Stimulated activated effector memory CD8-positive, alpha-beta T cell treated with anti-CD3 and anti-CD28 coated beads, Interleukin-12 subunit alpha, Interleukin-12 subunit beta, amount 100 ng/mL, for 72 hours (primary cell): ENCODE measurements around the gene KLF13.

Experiments used
- ATAC-seq: fragments of 150-1000 bp; cut with Tn5 transposase; 2 replicates; pipeline ENCODE4 v1.10.0; 2021
- DNase-seq, 2 donors: peaks; one replicate each; pipeline ENCODE4 v3.0.0; 2021 to 2022; ENCODE audit warnings: low spot score in 2 of 2
- H3K27ac Mint-ChIP-seq: one replicate; pipeline ENCODE4 v1.8.0; 2022; ENCODE audit warnings: mild to moderate bottlenecking, mixed read lengths
- H3K36me3 Mint-ChIP-seq: one replicate; pipeline ENCODE4 v1.8.0; 2022; ENCODE audit warnings: mild to moderate bottlenecking, mixed read lengths
- H3K4me1 Mint-ChIP-seq: one replicate; pipeline ENCODE4 v1.8.0; 2022; ENCODE audit warnings: mixed read lengths
- H3K4me3 Mint-ChIP-seq: one replicate; pipeline ENCODE4 v1.8.0; 2022; ENCODE audit warnings: mild to moderate bottlenecking, mixed read lengths
- H3K9me3 Mint-ChIP-seq: one replicate; pipeline ENCODE4 v1.8.0; 2022; ENCODE audit warnings: mixed read lengths

Gene KLF13

DNA sequence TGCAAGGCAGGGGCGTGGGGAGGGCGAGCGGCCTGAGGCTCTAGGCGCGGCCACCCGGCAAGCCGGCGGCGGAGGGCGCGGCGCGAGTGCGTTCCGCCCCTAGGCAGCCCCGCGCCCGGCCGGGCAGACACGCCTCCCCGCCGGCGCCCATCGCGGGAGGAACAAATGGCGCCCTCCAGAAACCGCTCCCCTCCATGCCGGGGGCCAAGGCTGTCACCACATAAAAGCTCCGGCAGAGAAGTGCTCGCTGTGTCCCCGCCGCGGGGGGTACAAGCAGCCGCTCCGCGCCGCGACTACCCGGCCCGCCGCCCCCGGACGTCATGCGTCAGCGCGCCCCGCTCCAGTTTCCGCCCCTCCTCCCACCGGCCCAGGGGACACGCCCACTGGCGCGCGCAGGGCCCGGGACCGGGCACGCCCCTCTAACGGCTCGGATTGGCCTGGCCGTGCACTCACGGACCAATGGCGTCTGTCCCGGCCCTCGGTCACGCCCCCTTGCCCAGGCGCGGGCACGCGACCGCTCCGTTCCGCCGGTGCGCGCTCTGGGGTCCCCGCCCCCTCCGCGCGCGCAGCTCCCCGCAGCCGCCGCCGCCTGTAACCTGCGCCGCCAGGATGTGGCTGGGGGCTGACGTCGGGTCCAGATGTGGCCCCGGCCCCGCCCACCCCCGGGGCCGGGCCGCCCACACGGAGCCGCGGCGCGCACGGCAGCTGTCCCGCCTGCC is at the start of gene KLF13:
KLF13 (plus strand) TSS at position 680 of the 719 bp plus-strand sequence. CDS start 378 bp downstream, outside the sequence.
- H3K36me3 Mint-ChIP-seq: peaks cover 22% of the 10 kb centered on the region
- no peaks in the 10 kb centered on the region for H3K9me3 Mint-ChIP-seq
- H3K4me1 Mint-ChIP-seq: peaks cover 43% of the 10 kb centered on the region
- ATAC-seq (peak; percentile 85), DNase-seq (peak; percentile 100)
- peak within 1 kb of the TSS; percentile 96 for H3K4me3 Mint-ChIP-seq
- H3K27ac Mint-ChIP-seq: peak within 1 kb of the TSS; percentile 88

DNA sequence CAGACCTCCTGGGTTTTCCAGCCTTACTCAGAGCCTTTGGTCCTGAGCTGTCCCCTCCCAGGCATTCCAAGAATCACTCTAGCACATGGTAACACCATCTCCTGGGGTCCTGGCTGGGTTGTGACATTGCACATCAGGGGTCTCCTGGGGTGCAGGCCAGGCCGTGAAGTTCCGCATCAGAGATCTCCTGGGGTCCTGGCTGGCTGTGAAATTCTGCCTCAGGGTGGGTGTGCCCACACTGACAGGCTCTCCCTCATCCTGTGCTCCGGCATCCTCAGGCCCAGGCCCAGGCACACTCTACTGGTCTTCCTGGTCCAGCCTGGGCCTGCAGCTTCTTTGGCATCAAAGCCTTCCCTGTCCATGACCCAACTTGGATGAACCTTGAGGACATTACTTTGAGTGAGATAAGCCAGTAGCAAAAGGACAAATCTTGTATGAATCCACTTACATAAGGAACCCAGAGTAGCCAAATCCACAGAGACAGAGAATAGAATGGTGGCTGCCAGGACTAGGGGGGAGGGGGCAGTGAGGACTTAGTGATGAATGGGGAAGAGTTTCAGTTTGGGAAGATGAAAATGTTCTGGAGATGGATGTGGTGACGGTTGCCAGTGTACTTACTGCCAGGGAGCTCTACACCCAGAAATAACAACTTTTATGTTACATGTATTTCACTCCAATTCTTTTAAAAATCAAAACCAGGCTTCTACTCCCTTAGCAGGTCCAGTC is 49.1 kb upstream of the KLF13 start:
- Mint-ChIP-seq H3K4me3 (no peak overlapping the region), H3K9me3 (no peaks in the 10 kb centered on the region), H3K36me3 (no peaks in the 10 kb centered on the region), H3K4me1 (peaks cover 28% of the 10 kb centered on the region), H3K27ac (no peak overlapping the region)
- peak; percentile 0 to 28 for DNase-seq
- ATAC-seq: no peak

DNA sequence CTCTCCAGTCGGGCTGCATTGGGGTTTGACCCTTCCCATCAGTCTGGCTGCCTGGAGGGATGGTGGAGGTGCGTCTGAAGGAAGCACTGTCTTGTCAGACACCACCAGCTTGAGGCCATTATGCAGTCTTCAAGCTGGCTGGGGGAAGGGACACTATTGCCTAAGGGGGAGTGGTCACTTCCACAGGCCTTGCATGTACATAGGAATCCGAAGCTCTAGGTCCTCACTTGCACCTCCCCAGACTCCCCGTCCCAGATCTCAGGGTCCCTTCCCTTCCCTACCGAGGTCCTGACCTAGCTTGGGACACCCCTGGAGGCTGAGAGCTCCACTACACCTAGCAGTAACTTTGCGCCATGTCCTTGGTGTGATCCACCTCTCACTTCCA is 48.6 kb upstream of the KLF13 start:
- no peaks in the 10 kb centered on the region for H3K36me3 Mint-ChIP-seq
- H3K4me1 Mint-ChIP-seq: peaks cover 27% of the 10 kb centered on the region
- peak; percentile 0 to 22 for DNase-seq
- no peaks in the 10 kb centered on the region for H3K9me3 Mint-ChIP-seq
- no peak overlapping the region for H3K27ac Mint-ChIP-seq
- no peak overlapping the region for H3K4me3 Mint-ChIP-seq
- no peak for ATAC-seq

DNA sequence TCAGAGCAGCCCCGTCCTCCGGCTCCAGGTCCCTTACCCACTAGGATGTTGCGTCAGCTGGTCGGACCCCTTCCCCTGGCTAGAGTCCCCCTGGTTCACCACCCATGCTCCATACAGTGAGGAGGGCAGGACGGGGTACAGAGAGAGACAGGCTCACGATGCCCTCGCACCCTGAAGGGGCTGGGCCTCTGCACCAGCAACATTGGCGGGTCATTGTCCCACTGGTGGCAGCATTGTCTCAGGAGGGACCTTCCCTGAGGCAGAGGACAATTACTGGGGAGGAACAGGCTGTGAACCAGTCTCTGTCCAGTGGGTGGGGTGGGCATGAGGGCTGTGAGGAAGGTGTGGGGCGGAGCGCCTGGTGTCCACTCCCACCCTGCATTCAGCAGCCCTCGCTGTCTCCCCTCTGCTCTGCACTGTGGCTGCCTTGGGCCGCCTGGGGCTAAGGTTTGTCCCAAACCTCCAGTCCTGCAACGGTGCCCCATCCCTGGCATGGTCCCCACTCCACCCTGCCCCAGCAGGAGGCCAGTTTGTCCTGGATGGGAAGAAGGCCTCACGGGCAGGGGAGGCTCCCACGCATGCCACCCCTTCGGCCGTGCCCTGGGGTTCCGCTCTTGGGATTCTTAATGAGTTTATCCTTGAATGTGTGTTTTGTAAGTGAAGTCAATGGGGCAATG is 48.0 kb upstream of the KLF13 start:
- ATAC-seq (no peak), DNase-seq (peak; percentile 0 to 32)
- Mint-ChIP-seq H3K27ac (peak overlapping the region; percentile 68), H3K9me3 (no peaks in the 10 kb centered on the region), H3K4me1 (peaks cover 21% of the 10 kb centered on the region), H3K36me3 (no peaks in the 10 kb centered on the region), H3K4me3 (no peak overlapping the region)

DNA sequence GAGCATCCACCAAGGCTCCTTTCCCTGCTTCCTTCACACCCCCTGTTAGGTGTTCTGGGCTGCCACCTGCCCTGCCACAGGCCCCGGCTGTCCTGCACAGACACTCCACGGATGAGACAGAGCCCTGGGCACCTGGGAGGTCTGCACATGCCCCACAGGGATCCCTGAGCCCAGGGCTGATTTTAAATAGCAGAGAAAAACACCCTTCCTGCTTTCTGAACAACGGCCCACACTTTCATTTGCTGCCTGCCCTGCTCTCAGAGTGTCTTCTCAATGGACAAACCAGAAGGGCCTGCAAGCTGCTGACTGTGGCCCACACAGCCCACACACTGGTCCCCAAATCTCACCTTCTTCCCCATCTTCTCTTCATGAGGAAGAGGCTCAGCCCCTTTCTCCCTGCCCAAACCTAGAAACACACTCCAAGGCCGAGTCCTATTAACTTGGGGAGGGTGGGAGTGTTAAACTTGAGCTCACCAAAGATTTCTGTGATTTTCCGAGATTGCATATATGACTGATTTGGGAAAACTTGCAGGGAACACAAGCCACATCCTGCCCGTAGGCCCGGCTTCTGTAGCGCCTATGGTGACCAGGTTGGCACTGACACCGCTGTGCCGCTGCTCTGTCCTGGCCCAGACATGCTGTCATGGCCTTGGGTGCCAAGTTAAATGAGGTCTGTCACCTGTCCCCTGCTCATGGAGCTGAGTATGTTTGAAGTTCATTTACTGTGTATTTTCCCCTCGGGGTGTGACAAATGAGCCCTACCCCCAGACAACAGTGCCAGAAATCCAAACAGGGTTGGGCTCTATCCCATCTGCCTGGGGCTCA is 47.2 kb upstream of the KLF13 start:
- ATAC-seq: no peak
- peak in 1 of 2 donors; percentile 29 for DNase-seq
- Mint-ChIP-seq H3K4me3 (no peak overlapping the region), H3K36me3 (no peaks in the 10 kb centered on the region), H3K4me1 (peaks cover 17% of the 10 kb centered on the region), H3K9me3 (no peaks in the 10 kb centered on the region), H3K27ac (peak overlapping the region; percentile 68)

DNA sequence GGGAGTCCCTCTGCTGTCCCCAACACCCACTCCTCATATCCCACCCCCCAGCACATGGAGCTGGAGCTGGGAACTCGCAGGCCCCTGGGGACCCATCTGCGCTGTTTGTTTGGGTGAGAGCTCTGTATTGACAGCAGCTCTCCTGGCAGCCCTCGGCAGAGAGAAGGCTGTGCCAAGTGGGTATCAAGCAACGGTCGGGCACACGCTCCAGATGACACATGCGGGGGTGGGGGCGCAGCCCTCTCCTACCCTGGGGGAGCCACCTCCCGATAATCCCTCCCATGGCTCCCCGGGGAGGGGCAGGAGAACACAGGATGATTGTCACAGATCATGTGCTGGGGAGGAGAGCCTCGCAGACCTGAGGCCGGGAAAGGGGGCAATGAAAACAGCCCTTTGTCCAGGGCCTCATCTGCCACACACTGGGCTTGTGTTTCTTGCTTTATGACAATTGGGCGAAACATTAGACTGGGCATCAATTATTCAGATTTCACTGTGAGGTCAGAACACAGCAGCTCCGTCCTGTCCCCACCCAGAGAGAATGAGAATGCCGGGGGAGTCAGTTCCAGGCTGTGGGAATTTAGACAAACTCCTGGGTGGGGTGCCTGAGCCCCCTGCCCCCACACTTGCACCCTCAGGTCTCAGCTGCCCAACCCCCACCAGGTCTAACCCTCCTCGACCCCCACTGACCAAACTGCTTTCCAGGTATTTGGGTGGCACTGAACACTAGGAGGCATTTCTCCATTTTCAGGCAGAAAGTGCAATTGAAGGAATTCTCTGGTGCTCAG is 46.4 kb upstream of the KLF13 start:
- H3K9me3 Mint-ChIP-seq: no peaks in the 10 kb centered on the region
- H3K4me1 Mint-ChIP-seq: peaks cover 10% of the 10 kb centered on the region
- H3K27ac Mint-ChIP-seq: peak overlapping the region; percentile 68
- ATAC-seq (no peak), DNase-seq (peak in 1 of 2 donors; percentile 40)
- no peak overlapping the region for H3K4me3 Mint-ChIP-seq
- no peaks in the 10 kb centered on the region for H3K36me3 Mint-ChIP-seq

DNA sequence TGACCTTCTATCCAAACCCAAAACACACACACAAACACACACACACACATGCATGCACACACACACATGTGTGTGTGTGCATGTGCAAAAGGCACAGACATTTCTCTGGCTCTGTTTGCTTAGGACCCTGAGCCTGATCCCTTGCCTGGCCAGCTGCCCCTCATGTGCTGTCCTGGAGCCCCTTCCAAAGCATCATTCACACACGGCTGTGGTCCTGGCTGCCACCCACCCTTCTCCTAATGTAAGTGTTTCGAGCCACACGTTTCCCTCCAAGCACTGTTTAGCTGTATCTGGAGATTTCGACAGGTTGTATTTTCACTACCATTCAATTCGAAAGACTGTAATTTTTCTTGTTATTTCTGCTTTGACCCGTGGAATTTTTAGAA is 45.8 kb upstream of the KLF13 start:
- DNase-seq: no peak
- H3K4me1 Mint-ChIP-seq: peaks cover 10% of the 10 kb centered on the region
- no peak overlapping the region for H3K27ac Mint-ChIP-seq
- H3K9me3 Mint-ChIP-seq: no peaks in the 10 kb centered on the region
- no peak for ATAC-seq
- no peak overlapping the region for H3K4me3 Mint-ChIP-seq
- no peaks in the 10 kb centered on the region for H3K36me3 Mint-ChIP-seq

DNA sequence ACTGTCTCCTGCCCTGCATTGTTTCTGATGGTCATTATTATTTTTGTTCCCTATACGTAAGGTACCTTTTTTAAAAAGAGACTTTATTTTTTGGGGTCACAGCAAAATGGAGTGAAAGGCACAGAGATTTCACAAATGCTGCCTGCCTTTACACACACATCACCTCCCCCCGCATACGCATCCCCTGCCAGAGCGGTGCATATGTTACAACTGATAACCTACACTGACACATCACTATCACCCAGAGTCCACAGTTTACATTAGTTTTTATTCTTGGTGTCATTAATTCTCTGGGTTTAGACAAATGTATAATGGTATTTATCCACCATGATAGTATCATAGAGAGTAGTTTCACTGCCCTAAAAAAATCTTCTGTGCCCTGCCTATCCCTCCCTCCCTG is 43.6 kb upstream of the KLF13 start:
- no peaks in the 10 kb centered on the region for H3K36me3 Mint-ChIP-seq
- peaks cover 10% of the 10 kb centered on the region for H3K4me1 Mint-ChIP-seq
- no peak overlapping the region for H3K27ac Mint-ChIP-seq
- H3K9me3 Mint-ChIP-seq: peaks cover 3% of the 10 kb centered on the region
- H3K4me3 Mint-ChIP-seq: no peak overlapping the region
- DNase-seq (no peak), ATAC-seq (no peak)

DNA sequence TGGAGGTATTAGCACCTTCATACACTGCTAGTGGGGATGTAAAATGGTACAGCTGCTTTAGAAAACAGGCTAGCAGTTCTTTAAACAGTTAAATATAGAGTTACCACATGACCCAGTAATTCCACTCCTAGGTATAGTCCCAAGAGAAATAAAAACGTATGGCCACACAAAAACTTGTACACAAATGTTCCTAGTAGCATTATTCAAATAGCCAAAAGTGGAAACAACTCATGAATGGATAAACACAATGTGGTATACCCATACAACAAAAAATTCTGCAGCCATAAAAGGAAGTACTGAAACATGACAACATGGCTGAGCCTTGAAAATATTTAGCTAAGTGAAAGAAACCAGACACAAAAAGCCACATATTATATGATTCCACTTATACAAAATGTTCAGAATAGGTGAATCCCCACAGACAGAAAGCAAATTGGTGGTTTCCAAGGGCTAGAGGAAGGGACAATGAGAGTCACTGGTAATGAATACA is 40.8 kb upstream of the KLF13 start:
- Mint-ChIP-seq H3K36me3 (no peaks in the 10 kb centered on the region), H3K4me3 (no peak overlapping the region), H3K4me1 (no peaks in the 10 kb centered on the region), H3K27ac (no peak overlapping the region), H3K9me3 (peaks cover 3% of the 10 kb centered on the region)
- no peak for DNase-seq
- no peak for ATAC-seq

DNA sequence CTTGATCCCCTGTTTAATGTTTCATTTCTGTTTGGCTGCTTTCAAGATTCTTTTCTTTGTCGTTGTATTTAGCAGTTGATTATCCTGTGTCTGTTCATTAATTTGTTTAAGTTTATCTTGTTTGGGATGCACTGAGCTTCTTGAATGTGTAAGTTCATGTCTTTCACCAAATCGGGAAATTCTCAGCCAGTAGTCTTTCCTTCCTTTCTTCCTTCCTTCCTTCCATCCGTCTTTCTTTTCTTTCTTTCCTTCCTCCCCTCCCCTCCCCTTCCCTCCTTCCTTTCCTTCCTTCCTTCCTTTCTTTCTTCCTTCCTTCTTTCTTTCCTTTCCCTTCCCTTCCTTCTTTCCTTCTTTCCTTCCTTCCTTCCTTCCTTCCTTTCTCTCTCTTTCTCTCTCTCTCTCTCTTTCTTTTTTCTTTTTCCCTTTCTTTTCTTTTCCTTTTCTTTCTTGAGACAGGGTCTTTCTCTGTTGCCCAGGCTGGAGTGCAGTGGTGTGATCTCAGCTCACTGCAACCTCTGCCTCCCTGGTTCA is 35.5 kb upstream of the KLF13 start:
- Mint-ChIP-seq H3K4me3 (no peak overlapping the region), H3K9me3 (peaks cover 3% of the 10 kb centered on the region), H3K4me1 (no peaks in the 10 kb centered on the region), H3K36me3 (peaks cover 6% of the 10 kb centered on the region), H3K27ac (no peak overlapping the region)
- DNase-seq: no peak
- ATAC-seq: no peak

DNA sequence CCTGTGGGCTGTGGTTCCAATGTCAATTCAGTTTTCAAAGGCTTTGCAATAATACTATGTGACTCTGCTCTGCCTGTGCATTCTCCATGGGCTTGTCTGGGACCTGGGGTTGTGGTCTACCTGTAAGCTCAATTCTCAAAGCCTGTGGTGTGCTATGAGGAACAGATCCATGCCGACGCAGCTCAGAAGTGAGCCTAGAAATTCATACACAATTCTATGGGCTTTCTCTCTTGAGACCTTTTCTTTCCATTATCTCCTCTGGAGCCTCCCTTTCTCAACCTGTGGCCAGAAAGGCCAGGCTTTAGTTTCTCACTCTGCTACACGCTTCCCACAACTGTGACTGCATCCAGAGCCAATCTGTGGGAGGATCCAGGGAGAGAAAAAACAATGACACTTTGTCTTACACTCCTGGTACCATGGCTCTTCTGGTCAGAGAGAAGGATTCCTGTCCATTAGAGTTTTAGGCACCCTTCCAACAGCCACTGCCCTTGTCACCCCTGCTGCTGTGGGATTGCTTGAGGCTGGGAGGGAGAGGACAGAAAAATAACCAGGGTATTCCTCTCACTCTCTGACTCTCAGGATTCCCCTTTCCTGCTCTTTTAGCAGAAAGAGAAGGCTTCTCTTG is 34.1 kb upstream of the KLF13 start:
- DNase-seq: no peak
- Mint-ChIP-seq H3K36me3 (peaks cover 6% of the 10 kb centered on the region), H3K27ac (no peak overlapping the region), H3K4me1 (peaks cover 6% of the 10 kb centered on the region), H3K9me3 (no peaks in the 10 kb centered on the region), H3K4me3 (no peak overlapping the region)
- no peak for ATAC-seq

DNA sequence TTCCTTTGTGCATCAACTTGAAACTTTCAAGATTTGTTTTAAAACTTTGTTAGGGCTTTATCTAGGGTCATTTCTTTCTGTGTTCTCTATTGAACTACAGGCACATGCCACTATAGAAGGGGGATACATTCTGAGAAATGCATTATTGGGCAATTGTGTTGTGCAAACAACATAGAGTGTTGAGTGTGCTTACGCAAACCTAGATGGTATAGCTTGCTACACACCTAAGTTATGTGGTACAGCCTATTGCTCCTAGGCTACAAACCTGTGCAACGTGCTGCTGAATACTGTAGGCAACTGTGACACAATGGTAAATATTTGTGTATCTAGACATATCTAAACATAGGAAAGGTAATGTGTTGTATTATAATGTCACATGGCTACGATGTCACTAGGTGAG is 33.0 kb upstream of the KLF13 start:
- DNase-seq: no peak
- ATAC-seq: no peak
- Mint-ChIP-seq H3K27ac (no peak overlapping the region), H3K9me3 (no peaks in the 10 kb centered on the region), H3K4me1 (peaks cover 6% of the 10 kb centered on the region), H3K4me3 (no peak overlapping the region), H3K36me3 (peaks cover 6% of the 10 kb centered on the region)

DNA sequence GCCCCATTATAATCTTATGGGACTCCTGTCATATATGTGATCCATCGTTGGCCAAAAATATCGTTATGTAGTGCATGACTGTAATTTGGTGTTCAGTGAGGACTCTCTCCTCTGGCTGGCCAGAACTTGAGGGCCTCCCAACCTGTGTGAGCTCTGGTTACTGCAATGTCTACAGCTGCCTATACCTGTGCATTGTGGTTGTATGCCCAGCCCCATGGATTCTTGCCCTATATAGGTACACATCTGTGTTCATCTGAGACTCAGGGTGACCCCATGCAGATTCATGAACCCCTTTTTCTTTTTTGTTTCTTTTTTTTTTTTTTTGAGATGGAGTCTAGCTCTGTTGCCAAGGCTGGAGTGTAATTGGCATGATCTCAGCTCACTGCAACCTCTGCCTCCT is 32.6 kb upstream of the KLF13 start:
- ATAC-seq (no peak), DNase-seq (no peak)
- H3K4me1 Mint-ChIP-seq: peaks cover 6% of the 10 kb centered on the region

DNA sequence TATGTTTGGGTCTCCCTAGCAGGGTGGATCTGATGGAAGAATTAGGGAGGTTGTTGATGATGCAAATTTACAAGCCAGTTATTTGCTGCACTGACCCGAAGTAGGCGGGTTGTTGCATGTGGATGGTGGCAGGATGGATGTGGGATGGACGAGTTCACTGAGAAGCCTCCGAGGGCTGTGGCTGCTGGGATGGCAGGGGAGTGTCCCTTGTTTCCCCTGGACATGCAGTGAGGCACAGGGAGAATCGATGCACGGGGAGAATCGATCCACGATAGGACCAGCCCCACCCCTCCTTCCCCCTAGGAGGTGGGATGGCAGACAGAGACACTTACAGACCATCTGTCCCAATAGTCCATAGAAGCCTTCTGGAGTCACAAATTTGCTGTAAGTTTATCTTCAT is 31.0 kb upstream of the KLF13 start:
- Mint-ChIP-seq H3K9me3 (no peaks in the 10 kb centered on the region), H3K4me3 (no peak overlapping the region), H3K4me1 (peaks cover 6% of the 10 kb centered on the region), H3K27ac (no peak overlapping the region), H3K36me3 (peaks cover 6% of the 10 kb centered on the region)
- DNase-seq (peak in 1 of 2 donors; percentile 28), ATAC-seq (no peak)

More for the DNA sequence above, 32.6 kb upstream of the KLF13 start:
- Mint-ChIP-seq H3K36me3 (peaks cover 6% of the 10 kb centered on the region), H3K9me3 (no peaks in the 10 kb centered on the region), H3K4me3 (no peak overlapping the region), H3K27ac (no peak overlapping the region)
